Lower leg skin (tissue), 3 donors: Measurements from ENCODE around the gene STRC.
"Not testable (repeated sequence)": the region's sequence is repeated elsewhere in the genome, so short reads cannot be mapped to it uniquely, and the experiment has no call there.

Source experiments
- CTCF ChIP-seq, 3 donors: fragments of 450-650 bp; IDR thresholded peaks; one replicate each; pipeline ENCODE4 v1.5.1; 2016; ENCODE audit warnings: antibody characterized with exemption in 3 of 3, mild to moderate bottlenecking in 3 of 3, moderate library complexity in 2 of 3
- POLR2A ChIP-seq, 2 donors: fragments of 450-650 bp; IDR thresholded peaks; one replicate each; pipeline ENCODE4 v1.6.1; 2016 to 2017; ENCODE audit warnings: antibody characterized with exemption in 2 of 2, mild to moderate bottlenecking in 1 of 2, moderate library complexity in 1 of 2

- TF ChIP-seq CTCF, POLR2A (IDR thresholded peaks at IDR 0.05): not testable (repeated sequence)
Observed at GRCh38 chr15:43563793-43564192, 54.8 kb downstream of the STRC start.
